CD4-positive, alpha-beta memory T cell (primary cell): ENCODE results near the gene SORCS2. TPM values are rescaled to one million over a fixed set of nuclear protein-coding genes. Genes with fewer than 3 reads are reported as not detected.

Experiments
- CTCF ChIA-PET: fragments of 350-600 bp; sonication (Branson Sonifier 250); formaldehyde crosslinking; loops from one replicate; lab custom pipeline; 2021; ENCODE audit warnings: inconsistent platforms; ENCODE audit not compliant: partially characterized antibody; lab: Charles Lee
- POLR2A ChIA-PET: fragments of 350-600 bp; sonication (Branson Sonifier 250); formaldehyde crosslinking; loops from one replicate; lab custom pipeline; 2021; ENCODE audit not compliant: partially characterized antibody; lab: Charles Lee
- DNase-seq, 5 donors: peaks; one replicate each; pipeline versions ENCODE4 v3.0.0 to v3.0.0-alpha.2; 2020 to 2022; ENCODE audit warnings: mixed read lengths in 1 of 5
- H3K27ac ChIP-seq: one replicate; pipeline ENCODE4 v1.7.0; 2013; ENCODE audit warnings: low read depth, low read length
- H3K27me3 ChIP-seq: 2 replicates; pipeline ENCODE4 v1.7.0; 2013; ENCODE audit warnings: mild to moderate bottlenecking, low read length, moderate library complexity; ENCODE audit not compliant: insufficient read depth
- H3K36me3 ChIP-seq: 2 replicates; pipeline ENCODE4 v1.7.0; 2013; ENCODE audit warnings: mild to moderate bottlenecking, low read length, moderate library complexity; ENCODE audit not compliant: insufficient read depth
- H3K4me1 ChIP-seq: 2 replicates; pipeline ENCODE4 v1.7.0; 2013; ENCODE audit warnings: mild to moderate bottlenecking, low read length, moderate library complexity; ENCODE audit not compliant: insufficient read depth
- H3K4me3 ChIP-seq, 2 donors: one replicate each; pipeline ENCODE4 v1.7.0; 2013; ENCODE audit warnings: low read length in 2 of 2, mild to moderate bottlenecking in 1 of 2
- H3K9me3 ChIP-seq, 2 donors: one replicate each; pipeline ENCODE4 v1.7.0; 2013; ENCODE audit warnings: low read length in 2 of 2, control low read depth in 1 of 2; ENCODE audit not compliant: control insufficient read depth in 1 of 2
- H3K27ac Mint-ChIP-seq, 7 donors: one replicate each; pipeline ENCODE4 v1.8.0; 2020 to 2021; ENCODE audit warnings: mixed read lengths in 7 of 7, mild to moderate bottlenecking in 6 of 7, inconsistent platforms in 3 of 7, moderate library complexity in 3 of 7
- H3K27me3 Mint-ChIP-seq, 2 donors: one replicate each; pipeline ENCODE4 v1.8.0; 2020 to 2021; ENCODE audit warnings: mixed read lengths in 2 of 2
- H3K36me3 Mint-ChIP-seq, 2 donors: one replicate each; pipeline ENCODE4 v1.8.0; 2020 to 2021; ENCODE audit warnings: mixed read lengths in 2 of 2, inconsistent platforms in 1 of 2, mild to moderate bottlenecking in 1 of 2
- H3K4me1 Mint-ChIP-seq, 4 donors: one replicate each; pipeline ENCODE4 v1.8.0; 2020 to 2021; ENCODE audit warnings: mixed read lengths in 4 of 4, mild to moderate bottlenecking in 1 of 4
- H3K4me3 Mint-ChIP-seq, 8 donors: one replicate each; pipeline ENCODE4 v1.8.0; 2020 to 2021; ENCODE audit warnings: mixed read lengths in 8 of 8, mild to moderate bottlenecking in 7 of 8, moderate library complexity in 6 of 8, inconsistent platforms in 3 of 8
- H3K9me3 Mint-ChIP-seq, 8 donors: one replicate each; pipeline ENCODE4 v1.8.0; 2020 to 2021; ENCODE audit warnings: mixed read lengths in 8 of 8, mild to moderate bottlenecking in 5 of 8, inconsistent platforms in 3 of 8, moderate library complexity in 1 of 8
- intact Hi-C: fragments of 100-400 bp; cut with micrococcal nuclease; formaldehyde crosslinking; loops from one replicate; pipeline ENCODE4 v1.15.1; 2023
- polyA plus RNA-seq, 2 donors: library from polyadenylated mRNA; unstranded; fragments of 300-500 nt; fragmentation: Illumina TruSeq; gene quantifications; one replicate each; pipeline ENCODE4 v1.2.3, GENCODE V29; 2021
- total RNA-seq, 2 experiments: library from RNA; stranded (reverse); gene quantifications; one replicate each; pipeline ENCODE4 v1.2.3, GENCODE V29; 2021

The SORCS2 gene
- total and polyA plus RNA-seq, 4 experiments from 2014 or later, result not detected

DNA sequence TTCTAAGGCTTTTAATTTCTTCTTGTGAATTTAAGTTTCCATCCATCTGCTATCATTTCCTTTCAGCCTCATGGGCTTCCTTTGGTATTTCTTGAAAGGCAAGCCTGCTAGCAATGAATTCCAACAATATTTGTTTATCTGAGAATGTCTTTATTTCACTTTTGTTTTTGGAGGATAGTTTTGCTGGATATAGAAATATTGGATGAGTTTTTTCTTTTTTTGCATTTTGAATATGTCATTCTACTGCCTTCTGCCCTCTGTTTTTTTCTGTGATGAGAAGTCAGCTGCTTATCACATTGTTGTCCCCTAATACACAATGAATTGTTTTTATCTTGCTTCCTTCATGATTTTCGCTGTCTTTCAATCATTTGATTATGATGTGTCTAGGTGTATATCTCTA is 13.2 kb upstream of the SORCS2 start:
- Mint-ChIP-seq H3K27ac (no peak overlapping the region), H3K4me3 (no peak overlapping the region), H3K27me3 (peaks cover 3 to 5% of the 10 kb centered on the region in 2 donors), H3K36me3 (no peaks in the 10 kb centered on the region), H3K4me1 (peaks cover 0 to 6% (median 2%) of the 10 kb centered on the region in 4 donors), H3K9me3 (peaks cover 0 to 16% (median 13%) of the 10 kb centered on the region in 8 donors)
- Histone ChIP-seq H3K36me3 (no peaks in the 10 kb centered on the region), H3K27me3 (no peaks in the 10 kb centered on the region), H3K9me3 (no peaks in the 10 kb centered on the region), H3K4me1 (no peaks in the 10 kb centered on the region), H3K4me3 (no peak overlapping the region), H3K27ac (no peak overlapping the region)
- intact Hi-C loops, result no loop called here
- DNase-seq, result no peak
- ChIA-PET POLR2A (no interaction called here), CTCF (no interaction called here)

DNA sequence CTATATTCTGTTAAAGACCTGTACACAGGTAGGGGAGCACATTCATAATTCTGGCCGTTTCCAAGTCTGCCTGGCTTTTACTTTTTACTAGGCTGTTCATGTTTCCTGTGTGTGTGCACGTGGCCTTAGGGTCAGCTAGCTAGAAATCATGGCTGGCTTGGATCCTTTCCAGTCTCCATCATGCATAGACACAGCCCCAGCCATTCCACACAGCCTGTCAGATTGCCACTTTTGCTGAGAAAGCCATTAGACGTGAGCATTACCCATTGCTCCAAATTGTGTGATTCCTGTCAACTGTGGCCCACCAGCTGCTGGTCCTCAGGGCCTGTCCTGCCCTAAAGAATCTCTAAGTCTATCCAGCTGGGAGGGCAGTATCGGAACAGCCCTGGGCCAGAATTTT is 11.4 kb upstream of the SORCS2 start:
- Mint-ChIP-seq H3K4me3 (no peak overlapping the region), H3K27ac (no peak overlapping the region), H3K27me3 (peaks cover 3 to 5% of the 10 kb centered on the region in 2 donors), H3K4me1 (peaks cover 0 to 6% (median 2%) of the 10 kb centered on the region in 4 donors), H3K9me3 (peaks cover 0 to 16% (median 13%) of the 10 kb centered on the region in 8 donors), H3K36me3 (no peaks in the 10 kb centered on the region)
- H3K4me1 ChIP-seq, result no peaks in the 10 kb centered on the region
- no peak for DNase-seq
- intact Hi-C loops, result no loop called here
- H3K27ac ChIP-seq, result no peak overlapping the region
- H3K27me3 ChIP-seq, result no peaks in the 10 kb centered on the region
- no peaks in the 10 kb centered on the region for H3K9me3 ChIP-seq
- H3K36me3 ChIP-seq, result no peaks in the 10 kb centered on the region
- ChIA-PET POLR2A (no interaction called here), CTCF (no interaction called here)
- H3K4me3 ChIP-seq, result no peak overlapping the region

DNA sequence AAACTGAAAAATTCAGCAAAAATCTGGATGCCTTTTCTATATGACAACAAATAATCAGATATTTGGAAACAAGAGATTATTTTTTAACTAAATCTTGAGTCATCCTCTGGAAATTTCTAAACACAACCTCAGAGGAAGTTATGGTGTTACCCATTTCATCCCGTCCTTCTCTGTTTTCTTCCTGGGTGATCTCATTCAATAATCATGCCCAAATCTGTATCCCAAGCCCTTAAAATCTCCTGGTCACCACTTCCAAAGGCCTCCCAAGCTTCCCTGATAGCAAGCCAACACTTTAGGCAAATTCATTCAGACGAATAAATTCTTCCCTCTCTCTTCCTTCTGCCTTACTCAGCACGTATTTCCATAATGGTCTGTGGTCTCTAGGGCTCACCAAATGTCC is 9.7 kb upstream of the SORCS2 start:
- Mint-ChIP-seq H3K27ac (no peak overlapping the region), H3K27me3 (peaks cover 6 to 7% of the 10 kb centered on the region in 2 donors), H3K4me3 (no peak overlapping the region), H3K36me3 (no peaks in the 10 kb centered on the region), H3K9me3 (peaks cover 0 to 16% (median 13%) of the 10 kb centered on the region in 8 donors), H3K4me1 (peaks cover 0 to 6% (median 2%) of the 10 kb centered on the region in 4 donors)
- POLR2A ChIA-PET, result no interaction called here
- no peaks in the 10 kb centered on the region for H3K4me1 ChIP-seq
- no peak for DNase-seq
- intact Hi-C loops, result no loop called here
- no peak overlapping the region for H3K4me3 ChIP-seq
- no peaks in the 10 kb centered on the region for H3K27me3 ChIP-seq
- CTCF ChIA-PET, result no interaction called here
- no peak overlapping the region for H3K27ac ChIP-seq
- no peaks in the 10 kb centered on the region for H3K36me3 ChIP-seq
- no peaks in the 10 kb centered on the region for H3K9me3 ChIP-seq

DNA sequence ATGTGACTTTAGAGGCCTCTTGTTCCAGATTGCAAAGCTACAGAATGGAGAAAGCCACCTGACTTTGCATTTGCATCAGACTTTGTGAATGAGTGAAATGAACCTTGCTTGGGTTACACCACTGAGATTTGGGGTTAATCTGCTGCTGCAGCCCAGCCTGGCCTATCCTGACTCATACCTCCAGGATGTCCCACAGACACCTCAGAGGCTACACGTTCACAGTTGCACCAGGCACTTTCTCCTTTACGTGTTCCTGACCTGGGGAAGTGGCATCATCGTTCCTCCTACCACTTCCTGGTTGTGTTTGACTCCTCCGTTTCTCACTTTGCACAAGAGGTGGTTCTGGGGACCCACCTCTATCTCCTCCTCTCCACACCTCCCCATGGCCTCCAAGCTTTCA is 9.2 kb upstream of the SORCS2 start:
- H3K4me3 ChIP-seq, result no peak overlapping the region
- DNase-seq, result no peak
- H3K27ac ChIP-seq, result no peak overlapping the region
- no peaks in the 10 kb centered on the region for H3K36me3 ChIP-seq
- no peaks in the 10 kb centered on the region for H3K27me3 ChIP-seq
- no peaks in the 10 kb centered on the region for H3K36me3 Mint-ChIP-seq
- no peaks in the 10 kb centered on the region for H3K9me3 ChIP-seq
- ChIA-PET CTCF (no interaction called here), POLR2A (no interaction called here)
- H3K27me3 Mint-ChIP-seq, result peaks cover 6 to 8% of the 10 kb centered on the region in 2 donors
- H3K4me1 Mint-ChIP-seq, result peaks cover 0 to 6% (median 2%) of the 10 kb centered on the region in 4 donors
- intact Hi-C loops, result no loop called here
- H3K27ac Mint-ChIP-seq, result peak overlapping the region in 1 of 7 donors; percentile 77
- no peaks in the 10 kb centered on the region for H3K4me1 ChIP-seq
- no peak overlapping the region for H3K4me3 Mint-ChIP-seq
- H3K9me3 Mint-ChIP-seq, result peaks cover 0 to 16% (median 13%) of the 10 kb centered on the region in 8 donors

DNA sequence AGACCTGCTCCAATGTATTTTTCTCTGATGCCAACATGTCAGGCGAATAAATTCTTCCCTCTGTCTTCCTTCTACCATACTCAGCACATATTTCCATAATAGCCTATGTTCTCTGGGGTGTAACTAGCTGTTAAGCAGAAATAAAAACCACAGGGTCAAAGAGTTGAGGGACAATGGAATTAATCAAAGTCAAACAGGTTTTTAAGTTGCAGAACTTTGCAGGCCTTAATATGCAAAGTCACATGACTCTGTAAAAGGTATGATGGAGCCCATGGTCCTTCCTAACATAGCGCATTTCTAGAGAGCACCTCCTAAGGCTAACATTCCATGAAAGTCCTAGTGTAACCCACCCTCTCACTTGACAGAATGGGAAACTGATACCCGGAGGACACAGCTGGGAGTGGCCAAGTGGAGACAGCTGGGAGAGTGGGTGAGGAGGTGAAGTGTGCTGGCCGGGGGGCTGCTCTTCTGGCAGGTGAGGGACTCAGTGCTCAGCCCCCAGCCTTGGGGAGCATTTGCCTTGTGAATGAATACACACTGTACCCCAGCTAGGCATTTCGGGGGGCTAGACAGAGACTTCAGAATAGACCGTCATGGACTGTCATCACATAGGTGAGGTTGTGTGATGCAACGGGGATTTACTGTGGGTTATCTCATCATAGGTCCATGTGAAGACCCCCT is 8.4 kb upstream of the SORCS2 start:
- Mint-ChIP-seq H3K36me3 (no peaks in the 10 kb centered on the region), H3K4me3 (no peak overlapping the region), H3K27ac (no peak overlapping the region), H3K4me1 (peaks cover 0 to 6% (median 2%) of the 10 kb centered on the region in 4 donors), H3K9me3 (peaks cover 0 to 16% (median 12%) of the 10 kb centered on the region in 8 donors), H3K27me3 (peaks cover 6 to 9% of the 10 kb centered on the region in 2 donors)
- Histone ChIP-seq H3K27me3 (no peaks in the 10 kb centered on the region), H3K4me1 (no peaks in the 10 kb centered on the region), H3K27ac (no peak overlapping the region), H3K9me3 (no peaks in the 10 kb centered on the region), H3K36me3 (no peaks in the 10 kb centered on the region), H3K4me3 (no peak overlapping the region)
- ChIA-PET CTCF (no interaction called here), POLR2A (no interaction called here)
- intact Hi-C loops, result no loop called here
- DNase-seq, result no peak

DNA sequence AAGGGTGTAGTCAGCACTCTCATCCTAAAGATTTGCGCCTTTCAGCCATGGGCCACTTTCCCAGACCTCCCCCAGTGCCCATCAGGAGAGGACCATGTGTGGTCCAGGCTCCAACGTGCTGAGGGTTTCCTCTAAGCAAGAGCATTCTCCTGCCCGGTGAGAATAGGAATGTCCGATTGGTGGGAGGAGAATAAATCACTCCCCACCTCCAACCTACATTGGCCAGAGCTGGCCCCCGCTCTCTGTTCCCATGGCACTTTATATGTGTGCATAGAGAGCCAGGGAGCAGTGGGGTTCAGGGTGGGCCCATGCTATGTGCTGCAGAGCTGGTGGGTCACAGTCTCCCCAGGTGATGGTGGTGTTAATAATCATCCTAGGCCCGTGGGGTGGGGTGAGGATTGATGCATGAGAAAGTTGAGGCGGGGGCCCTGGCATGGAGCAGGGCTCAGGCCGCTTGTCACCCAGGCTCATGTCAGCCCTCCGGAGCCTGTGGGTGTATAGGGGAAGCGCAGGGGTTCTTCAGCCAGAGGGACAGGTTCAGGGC is 6.8 kb upstream of the SORCS2 start:
- intact Hi-C loops, result no loop called here
- Mint-ChIP-seq H3K27ac (no peak overlapping the region), H3K27me3 (peaks cover 17 to 19% of the 10 kb centered on the region in 2 donors), H3K36me3 (no peaks in the 10 kb centered on the region), H3K4me1 (peaks cover 0 to 6% (median 2%) of the 10 kb centered on the region in 4 donors), H3K9me3 (peaks cover 0 to 7% (median under 1%) of the 10 kb centered on the region in 8 donors), H3K4me3 (no peak overlapping the region)
- no peaks in the 10 kb centered on the region for H3K4me1 ChIP-seq
- no peak overlapping the region for H3K27ac ChIP-seq
- no peak for DNase-seq
- H3K36me3 ChIP-seq, result no peaks in the 10 kb centered on the region
- CTCF ChIA-PET, result no interaction called here
- no peaks in the 10 kb centered on the region for H3K27me3 ChIP-seq
- no peak overlapping the region for H3K4me3 ChIP-seq
- POLR2A ChIA-PET, result no interaction called here
- H3K9me3 ChIP-seq, result no peaks in the 10 kb centered on the region

DNA sequence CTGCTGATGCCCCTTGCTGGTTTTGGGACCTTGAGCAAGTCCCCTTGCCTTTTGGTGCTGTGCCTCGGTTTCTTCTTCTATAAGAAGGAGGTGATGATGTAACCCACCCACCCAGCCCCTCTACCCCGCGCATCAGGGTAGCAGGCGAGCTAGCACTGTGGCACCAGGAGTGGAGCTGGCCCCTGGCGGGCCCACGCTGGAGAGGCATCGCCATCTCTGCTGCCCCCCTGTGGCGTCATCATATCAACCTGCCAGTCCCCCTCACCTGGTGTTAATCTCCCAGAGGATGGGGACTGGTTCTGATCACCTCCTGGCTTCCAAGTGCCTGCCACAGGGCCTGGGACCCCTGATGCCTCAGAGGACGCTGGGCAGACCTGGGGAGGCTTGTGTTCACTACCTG is 6.3 kb upstream of the SORCS2 start:
- Histone ChIP-seq H3K4me1 (no peaks in the 10 kb centered on the region), H3K4me3 (no peak overlapping the region), H3K9me3 (no peaks in the 10 kb centered on the region), H3K27ac (no peak overlapping the region), H3K36me3 (no peaks in the 10 kb centered on the region), H3K27me3 (no peaks in the 10 kb centered on the region)
- H3K4me3 Mint-ChIP-seq, result no peak overlapping the region
- no peaks in the 10 kb centered on the region for H3K36me3 Mint-ChIP-seq
- DNase-seq, result peak in 1 of 5 donors; percentile 3
- peaks cover 0 to 6% (median 2%) of the 10 kb centered on the region in 4 donors for H3K4me1 Mint-ChIP-seq
- peaks cover 17 to 19% of the 10 kb centered on the region in 2 donors for H3K27me3 Mint-ChIP-seq
- intact Hi-C loops, result no loop called here
- CTCF ChIA-PET, result no interaction called here
- peaks cover 0 to 5% (median under 1%) of the 10 kb centered on the region in 8 donors for H3K9me3 Mint-ChIP-seq
- POLR2A ChIA-PET, result no interaction called here
- H3K27ac Mint-ChIP-seq, result no peak overlapping the region
